ENCODE data around the gene PADI4. TPM values are rescaled to one million over a fixed set of nuclear protein-coding genes. Genes with fewer than 3 reads are reported as not detected.

PADI4 gene
- polyA plus RNA-seq, 6 donors from 2014 or later = 1.0 to 4.7 (median 1.9) TPM

GRCh38 chr1:17350928-17351446 lies 43.0 kb downstream of the PADI4 start:
- Mint-ChIP-seq H3K9me3 (peaks cover 0 to under 1% (median 0%) of the 10 kb centered on the region in 7 donors), H3K4me3 (no peak overlapping the region), H3K27me3 (peaks cover 0 to 32% (median 11%) of the 10 kb centered on the region in 3 donors), H3K27ac (peak overlapping the region in 1 of 6 donors; percentile 92), H3K36me3 (peaks cover 0 to 8% of the 10 kb centered on the region in 2 donors), H3K4me1 (peaks cover 4 to 14% (median 10%) of the 10 kb centered on the region in 3 donors)
- no peak for DNase-seq
- no peak for ATAC-seq (ENCODE audit: low read depth in 2 of 2)

- Mint-ChIP-seq H3K9me3 (peaks cover 0 to 1% (median 0%) of the 10 kb centered on the region in 7 donors), H3K4me1 (peaks cover 10 to 21% (median 17%) of the 10 kb centered on the region in 3 donors), H3K27ac (peak overlapping the region in 1 of 6 donors; percentile 42), H3K27me3 (peaks cover 0 to 28% (median 11%) of the 10 kb centered on the region in 3 donors), H3K4me3 (no peak overlapping the region), H3K36me3 (peaks cover 0 to 4% of the 10 kb centered on the region in 2 donors)
- ATAC-seq (ENCODE audit: low read depth in 2 of 2) (no peak), DNase-seq (no peak)
Measured at GRCh38 chr1:17351598-17352324, 43.8 kb downstream of the PADI4 start.

DNA sequence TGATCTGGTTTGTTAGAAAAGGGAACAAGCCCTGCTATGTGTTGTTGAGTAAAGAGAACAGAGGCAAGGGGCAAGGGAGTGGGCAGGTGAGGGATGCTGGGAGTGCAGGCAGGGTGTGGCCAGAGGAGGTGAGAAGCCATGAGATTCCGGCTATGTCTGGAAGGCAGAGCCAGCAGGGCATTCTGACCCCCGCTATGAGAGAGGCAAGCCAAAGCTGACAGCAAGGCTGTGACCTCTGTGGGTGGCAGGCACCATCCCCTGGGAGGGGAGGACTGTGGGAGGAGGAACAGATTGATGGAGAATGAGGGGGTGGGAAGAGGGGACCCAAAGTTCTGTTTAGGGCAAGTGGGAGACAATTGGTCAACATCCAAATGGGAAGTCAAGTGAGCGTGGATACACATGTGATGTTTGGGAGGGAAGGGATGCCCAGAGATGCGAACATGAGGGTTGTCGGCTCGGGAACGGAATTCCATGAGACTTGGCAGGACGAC lies 44.5 kb downstream of the PADI4 start:
- H3K9me3 Mint-ChIP-seq = peaks cover 0 to 1% (median 0%) of the 10 kb centered on the region in 7 donors
- ATAC-seq (ENCODE audit: low read depth in 2 of 2) = no peak
- H3K36me3 Mint-ChIP-seq = no peaks in the 10 kb centered on the region
- peaks cover 11 to 23% (median 19%) of the 10 kb centered on the region in 3 donors for H3K4me1 Mint-ChIP-seq
- H3K27me3 Mint-ChIP-seq = peaks cover 0 to 24% (median 11%) of the 10 kb centered on the region in 3 donors
- peak overlapping the region in 1 of 8 donors; percentile 37 for H3K4me3 Mint-ChIP-seq
- DNase-seq = no peak
- no peak overlapping the region for H3K27ac Mint-ChIP-seq

DNA sequence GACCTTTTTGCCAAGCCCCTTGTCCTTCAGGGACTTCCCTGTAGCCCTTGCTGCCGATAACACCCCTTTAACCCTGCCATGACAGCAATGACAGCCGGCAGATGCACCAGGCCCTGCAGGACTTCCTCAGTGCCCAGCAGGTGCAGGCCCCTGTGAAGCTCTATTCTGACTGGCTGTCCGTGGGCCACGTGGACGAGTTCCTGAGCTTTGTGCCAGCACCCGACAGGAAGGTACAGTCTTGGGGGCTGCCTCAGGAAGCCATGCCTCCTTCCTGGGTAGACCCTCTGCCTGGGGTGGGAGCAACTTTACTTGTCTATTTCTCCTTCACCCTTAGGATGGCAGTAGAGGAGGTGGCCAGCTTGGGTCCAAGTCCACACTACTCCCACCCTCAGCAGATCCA lies 47.9 kb downstream of the PADI4 start:
- peaks cover 0 to 16% (median 9%) of the 10 kb centered on the region in 3 donors for H3K27me3 Mint-ChIP-seq
- H3K4me3 Mint-ChIP-seq = peak overlapping the region; percentile 63 to 85 (median 70)

GRCh38 chr1:17356387-17357026 lies 48.5 kb downstream of the PADI4 start:
- H3K9me3 Mint-ChIP-seq = peaks cover 0 to 1% (median 0%) of the 10 kb centered on the region in 7 donors
- peak overlapping the region; percentile 63 to 85 (median 70) for H3K4me3 Mint-ChIP-seq
- DNase-seq (no peak), ATAC-seq (ENCODE audit: low read depth in 2 of 2) (no peak)
- H3K27me3 Mint-ChIP-seq = peaks cover 0 to 12% (median 3%) of the 10 kb centered on the region in 3 donors
- H3K27ac Mint-ChIP-seq = peak overlapping the region in 5 of 6 donors; percentile 26 to 88 (median 77)
- H3K4me1 Mint-ChIP-seq = peaks cover 11 to 23% (median 19%) of the 10 kb centered on the region in 3 donors
- no peaks in the 10 kb centered on the region for H3K36me3 Mint-ChIP-seq

More for the DNA sequence above, 47.9 kb downstream of the PADI4 start:
- Mint-ChIP-seq H3K36me3 (no peaks in the 10 kb centered on the region), H3K9me3 (peaks cover 0 to 1% (median 0%) of the 10 kb centered on the region in 7 donors), H3K4me1 (peaks cover 11 to 23% (median 19%) of the 10 kb centered on the region in 3 donors), H3K27ac (peak overlapping the region in 5 of 6 donors; percentile 26 to 88 (median 64))
- DNase-seq (no peak), ATAC-seq (ENCODE audit: low read depth in 2 of 2) (peak; percentile 21 to 37)

DNA sequence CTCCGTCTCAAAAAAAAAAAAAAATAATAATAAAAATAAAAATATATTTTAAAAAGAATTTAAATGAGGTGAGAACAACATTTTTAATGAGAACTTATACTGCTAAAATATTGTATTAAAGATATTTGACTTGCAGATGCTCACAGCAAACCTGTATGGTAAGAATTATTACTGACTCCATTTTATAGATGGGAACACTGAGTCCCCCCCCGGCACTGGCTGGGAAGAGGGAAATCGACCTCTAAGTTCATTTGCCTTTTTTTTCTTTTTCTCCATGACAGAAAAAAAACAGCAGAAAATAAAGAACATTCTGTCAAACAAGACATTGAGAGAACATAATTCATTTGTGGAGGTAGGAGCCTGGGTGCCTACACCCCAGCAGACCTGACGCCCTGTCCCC lies 50.6 kb downstream of the PADI4 start:
- ATAC-seq (ENCODE audit: low read depth in 2 of 2) (no peak), DNase-seq (no peak)
- Mint-ChIP-seq H3K4me1 (peaks cover 11 to 21% (median 19%) of the 10 kb centered on the region in 3 donors), H3K4me3 (no peak overlapping the region), H3K27ac (no peak overlapping the region), H3K9me3 (peaks cover 0 to 1% (median 0%) of the 10 kb centered on the region in 7 donors), H3K36me3 (no peaks in the 10 kb centered on the region), H3K27me3 (no peaks in the 10 kb centered on the region)

DNA sequence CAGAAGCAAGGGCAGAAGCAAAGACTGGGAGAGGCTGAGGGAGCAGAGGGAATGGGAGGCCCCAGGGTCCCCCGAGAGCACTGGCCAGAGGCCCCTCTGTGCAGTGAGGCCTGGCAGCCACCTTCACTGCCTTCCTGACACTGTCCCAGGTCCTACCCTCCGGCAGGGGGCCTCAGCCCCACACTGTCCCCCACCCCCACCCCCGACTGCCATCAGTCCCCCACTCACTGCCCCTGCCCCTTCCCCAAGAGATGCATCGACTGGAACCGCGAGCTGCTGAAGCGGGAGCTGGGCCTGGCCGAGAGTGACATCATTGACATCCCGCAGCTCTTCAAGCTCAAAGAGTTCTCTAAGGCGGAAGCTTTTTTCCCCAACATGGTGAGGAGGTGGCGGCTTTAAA lies 51.0 kb downstream of the PADI4 start:
- DNase-seq (no peak), ATAC-seq (ENCODE audit: low read depth in 2 of 2) (no peak)
- Mint-ChIP-seq H3K4me1 (peaks cover 11 to 21% (median 19%) of the 10 kb centered on the region in 3 donors), H3K9me3 (peaks cover 0 to 5% (median 0%) of the 10 kb centered on the region in 7 donors), H3K4me3 (no peak overlapping the region), H3K27me3 (no peaks in the 10 kb centered on the region), H3K27ac (no peak overlapping the region), H3K36me3 (no peaks in the 10 kb centered on the region)

DNA sequence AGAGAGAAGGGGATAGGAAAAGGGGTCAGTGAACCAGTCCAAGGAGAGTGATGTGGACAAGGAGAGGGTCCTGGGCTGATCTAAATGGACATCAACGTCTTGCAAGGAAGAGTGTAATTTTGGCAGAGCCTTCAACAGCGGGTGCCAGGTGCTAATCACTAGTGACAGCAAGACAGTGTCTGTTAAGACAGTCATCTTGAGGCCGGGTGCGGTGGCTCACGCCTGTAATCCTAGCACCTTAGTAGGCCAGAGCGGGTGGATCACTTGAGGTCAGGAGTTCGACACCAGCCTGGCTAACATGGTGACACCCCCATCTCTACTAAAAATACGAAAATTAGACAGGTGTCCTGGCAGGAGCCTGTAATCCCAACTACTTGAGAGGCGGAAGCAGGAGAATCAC lies 51.8 kb downstream of the PADI4 start:
- peaks cover 0 to 5% (median 0%) of the 10 kb centered on the region in 7 donors for H3K9me3 Mint-ChIP-seq
- H3K4me1 Mint-ChIP-seq = peaks cover 11 to 21% (median 16%) of the 10 kb centered on the region in 3 donors
- H3K4me3 Mint-ChIP-seq = no peak overlapping the region
- ATAC-seq (ENCODE audit: low read depth in 2 of 2) = no peak
- H3K36me3 Mint-ChIP-seq = no peaks in the 10 kb centered on the region
- H3K27ac Mint-ChIP-seq = no peak overlapping the region
- H3K27me3 Mint-ChIP-seq = no peaks in the 10 kb centered on the region
- DNase-seq = no peak

GRCh38 chr1:17360272-17360956 lies 52.4 kb downstream of the PADI4 start:
- no peak for ATAC-seq (ENCODE audit: low read depth in 2 of 2)
- H3K27me3 Mint-ChIP-seq = no peaks in the 10 kb centered on the region
- no peak overlapping the region for H3K27ac Mint-ChIP-seq
- DNase-seq = no peak
- H3K36me3 Mint-ChIP-seq = no peaks in the 10 kb centered on the region
- peaks cover 0 to 5% (median 0%) of the 10 kb centered on the region in 7 donors for H3K9me3 Mint-ChIP-seq
- peaks cover 11 to 18% (median 13%) of the 10 kb centered on the region in 3 donors for H3K4me1 Mint-ChIP-seq
- H3K4me3 Mint-ChIP-seq = no peak overlapping the region

DNA sequence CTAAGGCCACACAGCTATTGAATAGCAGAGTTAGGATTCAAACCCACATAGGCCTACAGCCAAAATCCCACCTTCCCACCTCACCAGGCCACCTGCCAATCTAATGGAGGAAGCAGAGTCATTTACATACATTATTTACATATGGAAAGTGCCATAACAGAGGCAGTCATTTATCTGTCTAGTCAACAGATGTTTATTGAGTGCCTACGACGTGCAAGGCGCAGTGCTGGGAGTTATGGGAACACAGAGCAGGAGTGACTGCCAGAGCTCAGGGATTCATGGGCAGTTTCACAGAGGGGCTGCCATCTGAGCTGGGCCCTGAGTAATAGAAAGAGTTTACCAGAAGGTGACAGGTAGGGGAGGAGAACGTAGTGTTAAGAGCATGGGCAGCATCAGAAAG lies 53.7 kb downstream of the PADI4 start:
- H3K4me1 Mint-ChIP-seq = peaks cover 1 to 8% (median 2%) of the 10 kb centered on the region in 3 donors
- DNase-seq = no peak

DNA sequence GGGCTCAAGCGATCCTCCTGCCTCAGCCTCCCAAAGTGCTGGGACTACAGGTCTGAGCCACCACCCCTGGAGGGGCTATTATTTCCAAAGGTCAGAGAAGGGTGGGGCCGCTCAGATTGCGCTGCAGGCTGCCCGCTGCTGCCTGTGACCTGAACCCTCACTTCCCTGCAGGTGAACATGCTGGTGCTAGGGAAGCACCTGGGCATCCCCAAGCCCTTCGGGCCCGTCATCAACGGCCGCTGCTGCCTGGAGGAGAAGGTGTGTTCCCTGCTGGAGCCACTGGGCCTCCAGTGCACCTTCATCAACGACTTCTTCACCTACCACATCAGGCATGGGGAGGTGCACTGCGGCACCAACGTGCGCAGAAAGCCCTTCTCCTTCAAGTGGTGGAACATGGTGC lies 55.4 kb downstream of the PADI4 start:
- Mint-ChIP-seq H3K36me3 (no peaks in the 10 kb centered on the region), H3K9me3 (peaks cover 0 to 5% (median 0%) of the 10 kb centered on the region in 7 donors), H3K4me3 (no peak overlapping the region), H3K27me3 (peaks cover 10 to 13% (median 10%) of the 10 kb centered on the region in 3 donors), H3K4me1 (peaks cover 0 to 5% (median 0%) of the 10 kb centered on the region in 3 donors), H3K27ac (no peak overlapping the region)
- ATAC-seq (ENCODE audit: low read depth in 2 of 2) = no peak
- DNase-seq = no peak

More for the DNA sequence above, 53.7 kb downstream of the PADI4 start:
- Mint-ChIP-seq H3K9me3 (peaks cover 0 to 5% (median 0%) of the 10 kb centered on the region in 7 donors), H3K4me3 (peak overlapping the region in 1 of 8 donors; percentile 1), H3K27ac (peak overlapping the region in 1 of 6 donors; percentile 16), H3K36me3 (no peaks in the 10 kb centered on the region), H3K27me3 (peaks cover 0 to 5% (median under 1%) of the 10 kb centered on the region in 3 donors)
- no peak for ATAC-seq (ENCODE audit: low read depth in 2 of 2)

DNA sequence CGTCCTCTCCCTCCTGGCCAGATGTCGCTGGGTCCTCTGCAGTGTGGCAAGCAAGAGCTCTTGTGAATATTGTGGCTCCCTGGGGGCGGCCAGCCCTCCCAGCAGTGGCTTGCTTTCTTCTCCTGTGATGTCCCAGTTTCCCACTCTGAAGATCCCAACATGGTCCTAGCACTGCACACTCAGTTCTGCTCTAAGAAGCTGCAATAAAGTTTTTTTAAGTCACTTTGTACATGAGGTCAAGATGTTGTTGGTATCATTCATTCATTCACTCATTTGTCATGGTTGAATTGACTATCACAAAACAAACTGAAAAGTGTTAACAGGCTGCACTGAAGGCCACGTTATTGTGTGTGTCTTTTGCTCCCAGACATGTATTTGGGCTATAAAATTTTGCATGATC lies 55.8 kb downstream of the PADI4 start:
- Mint-ChIP-seq H3K27me3 (peaks cover 10 to 13% (median 10%) of the 10 kb centered on the region in 3 donors), H3K36me3 (no peaks in the 10 kb centered on the region), H3K27ac (no peak overlapping the region), H3K4me1 (peaks cover 0 to 5% (median 0%) of the 10 kb centered on the region in 3 donors), H3K9me3 (peaks cover 0 to 5% (median 0%) of the 10 kb centered on the region in 7 donors), H3K4me3 (no peak overlapping the region)
- DNase-seq = no peak
- ATAC-seq (ENCODE audit: low read depth in 2 of 2) = no peak

- Mint-ChIP-seq H3K27me3 (peaks cover 10 to 13% (median 10%) of the 10 kb centered on the region in 3 donors), H3K36me3 (no peaks in the 10 kb centered on the region), H3K4me3 (no peak overlapping the region), H3K27ac (no peak overlapping the region), H3K4me1 (peaks cover 0 to 5% (median 0%) of the 10 kb centered on the region in 3 donors), H3K9me3 (peaks cover 0 to 5% (median 0%) of the 10 kb centered on the region in 7 donors)
- ATAC-seq (ENCODE audit: low read depth in 2 of 2) = no peak
- no peak for DNase-seq
Measured at GRCh38 chr1:17365293-17365692, 57.3 kb downstream of the PADI4 start.
